Activated CD4-positive, alpha-beta T cell treated with anti-CD3 and anti-CD28 coated beads for 4 hours (primary cell): ENCODE measurements around the gene EDEM3.
"Not testable (repeated sequence)": the region's sequence is repeated elsewhere in the genome, so short reads cannot be mapped to it uniquely, and the experiment has no call there.

ENCODE experiments used
- DNase-seq, 2 donors: peaks; one replicate each; pipeline ENCODE4 v3.0.0-alpha.2; 2020

Gene EDEM3, protein sequence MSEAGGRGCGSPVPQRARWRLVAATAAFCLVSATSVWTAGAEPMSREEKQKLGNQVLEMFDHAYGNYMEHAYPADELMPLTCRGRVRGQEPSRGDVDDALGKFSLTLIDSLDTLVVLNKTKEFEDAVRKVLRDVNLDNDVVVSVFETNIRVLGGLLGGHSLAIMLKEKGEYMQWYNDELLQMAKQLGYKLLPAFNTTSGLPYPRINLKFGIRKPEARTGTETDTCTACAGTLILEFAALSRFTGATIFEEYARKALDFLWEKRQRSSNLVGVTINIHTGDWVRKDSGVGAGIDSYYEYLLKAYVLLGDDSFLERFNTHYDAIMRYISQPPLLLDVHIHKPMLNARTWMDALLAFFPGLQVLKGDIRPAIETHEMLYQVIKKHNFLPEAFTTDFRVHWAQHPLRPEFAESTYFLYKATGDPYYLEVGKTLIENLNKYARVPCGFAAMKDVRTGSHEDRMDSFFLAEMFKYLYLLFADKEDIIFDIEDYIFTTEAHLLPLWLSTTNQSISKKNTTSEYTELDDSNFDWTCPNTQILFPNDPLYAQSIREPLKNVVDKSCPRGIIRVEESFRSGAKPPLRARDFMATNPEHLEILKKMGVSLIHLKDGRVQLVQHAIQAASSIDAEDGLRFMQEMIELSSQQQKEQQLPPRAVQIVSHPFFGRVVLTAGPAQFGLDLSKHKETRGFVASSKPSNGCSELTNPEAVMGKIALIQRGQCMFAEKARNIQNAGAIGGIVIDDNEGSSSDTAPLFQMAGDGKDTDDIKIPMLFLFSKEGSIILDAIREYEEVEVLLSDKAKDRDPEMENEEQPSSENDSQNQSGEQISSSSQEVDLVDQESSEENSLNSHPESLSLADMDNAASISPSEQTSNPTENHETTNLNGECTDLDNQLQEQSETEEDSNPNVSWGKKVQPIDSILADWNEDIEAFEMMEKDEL

DNA sequence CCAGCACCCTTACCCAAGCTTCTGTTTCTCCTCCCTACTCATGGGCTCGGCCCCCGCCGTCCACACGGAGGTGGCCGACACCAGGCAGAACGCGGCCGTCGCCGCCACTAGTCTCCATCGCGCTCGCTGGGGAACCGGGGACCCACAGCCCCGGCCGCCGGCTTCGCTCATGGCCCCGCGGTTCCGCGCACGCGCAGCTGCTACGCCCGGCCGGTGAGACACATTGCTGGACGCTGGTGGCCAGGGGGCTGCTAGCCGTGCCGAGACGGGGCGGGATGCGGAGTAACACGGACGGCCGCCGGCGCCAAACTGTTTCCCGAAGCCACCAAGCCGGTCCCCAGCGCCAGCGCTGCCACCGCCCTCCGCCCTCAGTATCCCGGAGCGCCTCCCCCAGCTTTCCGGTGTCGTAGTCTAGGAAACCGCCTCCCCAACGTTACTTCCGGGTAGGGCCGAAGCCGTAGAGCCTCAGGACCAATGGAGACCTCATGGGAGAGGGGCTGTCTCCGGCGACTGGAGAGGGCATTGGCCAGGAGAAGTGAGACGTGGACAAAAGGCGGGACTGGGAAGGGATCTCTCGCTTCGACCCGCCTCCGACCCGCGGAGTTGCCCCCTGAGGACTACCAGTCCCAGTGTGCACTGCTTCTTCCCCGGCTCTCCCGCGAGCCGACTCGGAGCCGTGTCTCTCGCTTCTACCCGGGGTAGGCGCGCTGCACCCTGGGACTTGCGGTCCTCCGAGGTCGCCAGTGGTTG lies at the start of gene EDEM3:
Gene EDEM3, minus strand, starts transcription at position 383 of the 750 bp plus-strand sequence. Its CDS starts 212 bp downstream, at position 171.
- peak; percentile 96 to 98 for DNase-seq

DNA sequence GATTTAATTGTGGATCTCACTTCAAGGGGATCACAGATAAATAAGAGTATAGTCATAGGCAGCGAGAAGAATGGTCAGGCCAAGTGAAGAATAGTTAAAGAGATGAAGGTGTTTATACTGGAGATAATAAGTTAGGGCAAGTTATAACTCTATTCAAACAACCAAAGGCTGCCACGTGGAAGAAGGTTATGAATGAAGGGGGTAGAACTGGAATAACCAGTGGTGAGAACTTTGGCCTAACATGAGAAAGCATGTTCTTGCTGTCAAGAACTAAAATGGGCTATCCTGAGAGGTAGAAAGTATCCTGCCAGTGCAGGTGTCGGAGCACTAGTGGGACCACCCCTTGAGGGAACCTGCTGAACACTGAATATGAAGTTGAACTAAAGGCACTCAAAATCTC lies 49.6 kb upstream of the EDEM3 start:
- no peak for DNase-seq

DNA sequence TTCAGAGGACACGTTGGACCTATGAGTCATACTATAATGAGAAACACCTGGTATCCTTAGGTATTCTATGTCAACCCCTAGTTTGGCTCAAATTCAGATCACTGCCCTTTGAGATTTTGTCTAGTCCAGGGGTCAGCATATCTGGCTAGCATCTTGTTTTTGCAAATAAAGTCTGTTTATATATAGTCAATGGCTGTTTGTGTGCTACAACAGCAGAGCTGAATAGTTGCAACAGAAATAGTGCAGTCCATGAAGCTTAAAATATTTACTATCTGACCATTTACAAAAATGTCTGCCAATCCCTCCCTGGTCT lies 48.5 kb upstream of the EDEM3 start:
- DNase-seq: no peak

DNA sequence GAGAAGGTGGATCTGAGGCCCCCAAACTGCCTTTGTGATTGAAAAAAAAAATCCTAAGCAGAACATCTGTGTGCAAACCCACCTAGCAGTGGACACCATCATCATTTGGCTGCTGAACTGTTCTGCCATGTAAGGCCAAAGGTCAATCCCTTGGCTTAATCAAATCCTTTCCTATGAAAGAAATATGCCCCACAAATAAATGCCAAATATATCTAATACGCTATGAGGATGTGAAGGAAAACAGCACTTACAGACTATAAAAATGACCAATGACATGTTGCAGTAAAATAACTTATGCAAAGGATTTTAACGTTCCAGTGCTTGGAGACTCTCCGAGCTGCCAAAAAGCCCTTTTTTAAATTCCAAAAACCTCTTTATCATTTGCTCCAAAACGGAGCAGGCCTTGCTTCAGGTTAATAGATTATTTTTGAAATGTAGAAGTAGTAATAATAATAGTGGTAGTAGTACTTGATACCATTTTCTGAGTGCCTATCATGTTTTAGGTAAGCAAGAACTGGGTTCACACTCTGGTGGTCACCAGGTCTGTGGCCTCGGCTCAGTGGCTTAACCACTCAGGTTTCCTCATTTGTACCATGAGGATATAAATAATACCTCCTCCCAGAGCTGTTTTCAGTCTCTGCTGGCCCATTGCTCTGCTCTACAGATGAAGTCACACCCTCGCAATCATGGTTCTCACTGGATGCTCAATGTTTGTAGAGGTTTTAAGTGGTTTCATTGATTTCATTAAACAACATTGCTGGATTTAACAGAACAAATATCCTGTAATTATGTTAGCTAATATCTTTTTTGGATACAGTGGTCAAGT lies 47.9 kb upstream of the EDEM3 start:
- DNase-seq: no peak

DNA sequence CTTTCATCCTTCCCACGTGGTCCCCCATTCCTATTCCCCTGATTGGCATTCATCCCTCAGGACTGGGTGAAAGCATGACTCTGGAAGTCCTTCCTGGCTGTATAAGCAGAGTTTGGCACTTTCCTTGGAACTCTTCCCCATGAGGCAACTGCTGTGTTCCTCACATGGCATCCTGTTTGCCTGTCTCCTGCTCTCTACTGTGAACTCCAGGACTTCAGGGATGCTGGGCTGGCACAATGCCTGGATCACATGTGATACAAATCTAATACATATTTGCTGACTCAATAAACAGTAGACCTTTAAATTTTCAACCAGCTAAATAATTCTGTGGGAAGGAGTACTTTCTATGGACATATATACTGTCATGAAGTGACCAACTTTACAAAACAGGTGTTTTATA lies 46.8 kb upstream of the EDEM3 start:
- DNase-seq: no peak

DNA sequence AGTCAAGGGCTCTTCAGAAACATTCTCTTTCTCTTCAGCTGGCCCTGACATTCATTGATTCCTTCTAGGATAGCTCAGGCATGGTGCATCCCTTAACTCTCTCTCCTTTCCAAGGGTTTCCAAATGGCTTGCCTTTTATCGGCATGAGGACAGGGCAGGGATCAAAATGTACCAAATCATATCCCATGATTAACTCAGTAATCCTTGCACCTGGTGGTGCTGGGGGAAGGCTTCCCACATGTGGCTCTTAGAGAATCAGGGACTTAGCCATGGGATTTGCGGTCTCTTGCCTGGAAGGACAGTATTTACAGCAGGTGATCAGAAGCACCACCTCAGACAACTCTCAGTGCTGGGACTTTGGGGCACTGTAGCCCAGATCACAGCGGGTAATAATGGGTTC lies 46.2 kb upstream of the EDEM3 start:
- no peak for DNase-seq

DNA sequence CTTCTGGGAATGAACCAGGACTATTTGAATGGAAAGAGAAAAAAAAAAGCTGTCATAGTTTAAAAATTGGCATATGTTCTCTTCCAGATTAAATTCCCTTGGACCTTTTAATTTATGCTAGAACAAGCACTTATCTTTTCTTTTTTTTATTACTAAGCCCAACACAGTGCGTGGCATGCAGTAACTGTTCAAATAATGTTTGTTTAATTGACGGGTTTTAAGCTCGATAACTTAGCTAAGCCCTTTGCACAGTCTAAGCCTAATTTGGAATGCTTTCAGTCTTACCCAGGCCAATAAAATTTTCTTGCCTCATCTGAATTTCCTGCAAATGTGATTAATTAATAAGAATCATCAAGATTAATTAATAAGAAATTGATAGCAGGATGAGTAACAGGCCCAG lies 39.3 kb upstream of the EDEM3 start:
- DNase-seq: no peak

DNA sequence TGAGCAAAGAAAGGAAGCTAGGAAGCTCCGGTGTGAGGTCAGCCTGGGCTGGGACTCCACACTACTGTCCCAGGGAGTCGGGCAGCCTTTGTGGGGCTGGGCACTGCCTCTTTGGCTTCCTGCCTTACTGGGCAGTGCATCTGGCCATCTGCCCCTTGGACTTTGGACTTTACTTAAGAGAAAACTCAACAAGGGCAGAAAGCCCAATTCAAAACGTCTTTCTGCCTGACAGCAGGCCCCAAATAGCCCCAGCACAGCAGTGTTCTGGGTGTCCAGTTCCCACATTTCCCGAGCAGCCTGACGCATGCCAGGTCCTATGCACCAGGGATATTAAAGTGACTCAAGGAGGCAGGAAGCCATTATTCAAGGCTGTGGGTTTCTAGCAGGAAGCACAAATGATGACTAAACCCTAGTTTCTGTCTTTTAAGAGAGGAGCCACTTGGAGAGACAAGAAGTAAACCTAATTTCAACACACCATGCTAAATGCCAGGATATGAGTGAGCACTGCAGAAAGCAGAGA lies 37.9 kb upstream of the EDEM3 start:
- no peak for DNase-seq

DNA sequence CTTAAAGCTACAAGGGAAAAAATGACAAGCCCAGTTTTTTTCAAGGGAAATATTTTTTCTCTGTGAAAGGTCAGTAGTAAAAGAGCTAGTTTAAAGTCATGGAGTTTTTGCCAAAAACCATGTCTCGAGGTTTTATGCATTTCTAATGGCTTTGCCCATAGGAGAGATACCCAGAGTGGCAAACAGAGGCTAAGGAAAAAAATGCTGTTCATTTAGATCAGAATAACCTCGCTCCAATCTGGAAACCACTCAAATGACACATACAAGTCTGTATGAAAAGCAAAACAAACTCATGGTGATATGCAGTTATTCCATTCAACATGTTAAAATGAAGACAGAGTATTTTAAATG lies 36.9 kb upstream of the EDEM3 start:
- no peak for DNase-seq

DNA sequence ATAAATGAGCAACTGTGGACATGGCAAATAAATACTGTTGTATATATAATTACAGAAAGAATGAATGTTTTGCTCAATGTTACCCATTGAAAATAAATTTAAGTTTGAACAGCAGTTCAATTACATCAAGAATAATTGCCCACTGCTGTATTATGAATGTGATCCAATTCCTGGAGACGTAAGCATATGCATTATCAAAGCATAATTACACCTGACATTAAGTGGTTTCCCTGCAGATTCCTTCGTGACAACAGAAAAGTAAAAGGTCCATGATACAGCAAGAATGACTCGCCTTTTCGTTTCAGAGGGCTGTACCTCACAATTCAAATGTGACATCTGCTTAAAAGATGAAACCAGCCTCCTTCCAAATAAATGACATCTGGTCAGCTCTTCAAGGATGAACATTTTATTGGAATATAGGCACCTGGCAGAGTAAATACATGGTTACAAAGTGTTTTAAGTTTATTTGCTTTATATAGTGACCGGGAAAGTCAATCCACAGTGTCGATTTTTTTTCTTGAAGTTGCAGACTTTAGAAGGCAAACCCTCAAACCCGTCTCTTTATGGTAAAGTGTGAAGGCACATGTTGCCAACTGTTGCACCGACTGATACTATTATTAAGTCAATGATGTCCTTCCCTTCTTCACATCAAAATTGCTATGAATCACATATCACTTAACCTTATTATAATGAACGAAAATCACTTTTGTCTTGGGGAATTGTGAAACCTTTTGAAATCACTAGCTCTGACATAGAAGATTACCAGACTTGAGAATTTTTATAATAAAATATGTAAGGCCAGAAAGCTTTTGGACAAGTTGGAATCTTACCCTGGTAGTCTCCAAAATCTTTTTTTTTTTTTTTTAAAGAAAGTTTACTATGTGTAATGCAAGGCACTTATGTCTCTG lies 36.2 kb upstream of the EDEM3 start:
- DNase-seq: no peak

DNA sequence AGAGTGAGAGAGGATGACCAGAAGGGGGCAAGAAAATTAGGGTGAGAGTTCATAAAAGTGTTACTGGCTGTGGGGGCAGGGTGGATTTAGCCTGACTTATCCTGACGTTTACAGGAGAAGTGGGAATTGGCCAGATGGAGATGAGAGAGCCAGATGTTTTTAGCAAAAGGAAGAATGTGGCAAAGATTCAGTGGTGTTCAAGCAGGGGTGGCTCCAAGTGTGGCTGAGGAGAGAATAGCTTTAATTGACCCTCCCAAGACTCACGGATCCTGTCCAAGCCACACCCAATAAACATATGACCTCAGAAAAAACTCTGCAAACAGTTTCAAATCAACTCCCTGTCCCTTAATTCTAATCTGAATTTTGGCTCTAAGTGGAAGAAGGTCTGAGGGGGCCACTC lies 35.2 kb upstream of the EDEM3 start:
- DNase-seq: no peak

DNA sequence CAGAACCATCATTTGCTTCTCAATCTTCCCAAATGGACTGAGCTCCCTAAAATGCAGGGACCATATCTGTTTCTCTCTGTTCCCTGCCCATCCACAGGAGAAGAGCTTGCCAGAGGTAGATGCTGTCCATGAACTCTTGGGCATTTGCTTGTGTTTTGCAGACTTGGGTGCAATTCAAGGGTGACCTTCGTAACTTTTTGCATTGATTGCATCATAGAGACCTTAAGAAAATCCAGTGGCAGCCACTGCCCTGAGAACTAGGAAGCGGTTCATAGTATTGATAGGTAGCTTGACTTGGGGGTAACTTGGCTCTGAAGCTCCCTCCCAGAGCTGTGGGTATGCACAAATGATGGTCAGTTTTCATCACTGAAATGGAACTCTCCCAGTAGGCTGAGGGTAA lies 34.3 kb upstream of the EDEM3 start:
- no peak for DNase-seq

DNA sequence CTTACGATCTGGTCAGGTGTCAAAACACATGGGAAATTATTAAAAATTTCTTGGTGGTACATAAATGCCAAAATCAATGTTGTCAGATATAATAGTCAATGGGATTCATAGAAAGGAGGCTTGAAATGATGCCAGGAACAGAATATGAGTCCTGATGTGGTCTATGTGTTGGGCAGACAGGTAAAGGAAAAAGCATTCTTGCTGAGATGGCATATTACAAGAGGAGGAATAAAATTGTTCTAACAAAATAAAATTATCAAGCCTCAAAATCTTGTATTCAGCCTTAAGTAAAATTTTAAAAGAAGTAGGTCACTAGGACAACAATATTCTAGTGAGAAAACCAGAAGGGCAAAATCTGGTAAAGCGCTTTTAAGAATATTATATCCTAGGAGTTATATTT lies 30.9 kb upstream of the EDEM3 start:
- DNase-seq: no peak

DNA sequence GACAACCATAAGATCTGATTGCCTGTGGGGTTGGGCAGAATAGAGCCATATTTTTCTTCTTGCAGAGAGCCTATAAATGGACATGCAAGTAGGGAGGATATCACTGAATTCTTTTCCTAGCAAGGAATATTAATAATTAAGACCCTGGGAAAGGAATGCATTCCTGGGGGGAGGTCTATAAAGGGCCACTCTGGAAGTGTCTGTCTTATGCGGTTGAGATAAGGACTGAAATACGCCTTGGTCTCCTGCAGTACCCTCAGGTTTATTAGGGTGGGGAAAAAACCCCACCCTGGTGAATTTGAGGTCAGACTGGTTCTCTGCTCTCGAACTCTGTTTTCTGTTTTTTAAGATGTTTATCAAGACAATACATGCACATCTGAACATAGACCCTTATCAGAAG lies 29.1 kb upstream of the EDEM3 start:
- DNase-seq: not testable (repeated sequence)

DNA sequence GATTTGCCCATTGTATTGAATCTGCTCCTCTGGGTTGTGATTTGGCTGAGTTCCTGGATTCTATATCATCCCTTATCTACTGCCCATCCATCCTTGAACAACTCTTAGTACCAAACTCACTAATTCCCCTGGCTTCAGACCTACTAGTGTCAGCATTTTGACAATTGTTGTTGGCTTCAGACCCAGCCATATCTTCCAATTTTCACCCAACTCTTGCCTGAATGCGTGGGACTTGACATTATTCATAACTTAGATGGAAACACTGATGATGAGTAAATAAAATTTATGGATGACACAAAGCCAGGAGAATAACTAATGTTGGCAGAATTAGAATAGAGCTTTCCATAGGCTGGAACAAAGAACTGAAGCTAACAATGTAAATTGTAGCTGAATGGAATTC lies 27.3 kb upstream of the EDEM3 start:
- no peak for DNase-seq

DNA sequence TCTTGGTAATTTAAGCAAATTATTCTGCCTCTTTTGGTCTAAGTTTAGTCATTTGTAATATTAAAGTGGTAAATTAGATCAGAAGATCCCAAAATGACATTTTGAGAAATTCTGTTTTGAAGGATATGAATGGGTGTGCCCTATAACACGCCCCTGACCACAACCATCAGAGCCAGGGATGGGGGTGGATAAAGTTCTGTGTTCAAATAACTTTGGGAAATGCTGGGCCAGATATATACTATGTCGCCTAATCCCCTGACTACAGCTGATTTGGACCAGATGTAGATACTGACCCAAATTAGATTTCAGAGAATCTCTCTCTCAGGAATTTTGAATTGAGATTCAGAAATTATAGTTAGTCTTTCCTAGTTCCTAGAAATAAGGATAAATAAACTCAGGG lies 21.2 kb upstream of the EDEM3 start:
- DNase-seq: no peak

DNA sequence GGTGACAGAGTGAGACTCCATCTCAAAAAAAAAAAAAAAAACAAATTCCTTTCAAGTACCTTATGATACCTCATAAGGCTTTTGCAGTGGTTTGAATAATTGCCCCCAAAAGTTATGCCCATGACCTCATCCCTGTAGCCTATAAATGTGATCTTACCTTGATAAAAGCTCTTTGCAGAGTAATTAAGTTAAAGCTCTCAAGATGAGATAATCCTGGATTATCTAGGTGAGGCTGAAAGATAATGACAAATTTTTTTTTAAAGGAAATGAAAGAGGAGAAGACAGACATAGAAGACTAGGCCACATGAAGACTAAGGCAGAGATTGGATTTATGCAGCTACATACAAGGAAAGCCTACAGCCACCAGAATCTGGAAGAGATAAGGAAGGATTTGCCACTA lies 20.7 kb upstream of the EDEM3 start:
- no peak for DNase-seq

DNA sequence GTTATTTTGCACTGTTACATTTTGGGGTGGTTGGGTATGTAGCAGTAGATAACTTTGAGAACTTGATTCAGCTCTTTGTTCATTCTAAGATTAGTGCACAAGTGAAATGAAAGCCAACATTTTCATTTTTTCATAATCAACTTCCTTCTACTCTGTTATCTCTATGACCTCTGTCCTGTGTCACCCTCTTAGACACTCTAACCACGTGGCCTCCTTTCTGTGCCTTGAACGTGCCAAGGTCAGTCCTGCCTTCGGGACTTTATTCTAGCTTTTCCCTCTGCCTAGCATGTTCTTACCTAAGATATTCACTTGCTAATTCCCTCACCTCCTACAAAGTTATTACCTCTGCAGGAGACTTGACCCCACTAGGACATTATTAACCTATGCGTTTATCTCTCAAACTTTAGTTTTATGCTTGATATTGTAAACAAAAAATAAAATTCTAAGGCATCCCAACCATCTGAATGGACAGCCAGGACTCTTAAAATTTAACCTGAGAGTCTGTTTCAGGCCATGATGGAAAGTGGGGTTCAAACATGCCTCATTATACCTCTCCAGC lies 19.2 kb upstream of the EDEM3 start:
- no peak for DNase-seq

DNA sequence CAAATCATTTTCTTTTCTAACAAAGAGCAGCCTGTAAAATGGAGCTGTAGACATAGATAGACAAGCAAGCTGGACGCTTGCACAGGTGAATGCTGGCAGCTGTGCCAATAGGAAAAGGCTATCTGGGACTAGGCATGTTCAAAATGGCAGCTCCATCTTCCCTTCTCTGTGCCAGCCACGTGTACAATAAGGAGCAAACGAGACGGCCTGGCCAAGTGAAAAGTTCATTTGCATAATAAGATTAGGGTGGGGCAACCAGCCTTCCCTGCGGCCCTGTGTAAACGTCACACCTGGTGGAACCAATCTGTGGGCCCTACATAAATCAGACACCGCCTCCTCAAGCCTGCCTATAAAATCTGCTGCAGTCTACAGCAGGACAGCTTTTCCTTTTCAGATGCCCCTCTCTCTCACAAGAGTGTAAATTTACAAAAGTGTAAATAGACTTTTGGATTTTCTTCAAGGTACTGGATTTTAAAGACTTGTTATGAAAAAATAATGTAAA lies 16.6 kb upstream of the EDEM3 start:
- DNase-seq: no peak

DNA sequence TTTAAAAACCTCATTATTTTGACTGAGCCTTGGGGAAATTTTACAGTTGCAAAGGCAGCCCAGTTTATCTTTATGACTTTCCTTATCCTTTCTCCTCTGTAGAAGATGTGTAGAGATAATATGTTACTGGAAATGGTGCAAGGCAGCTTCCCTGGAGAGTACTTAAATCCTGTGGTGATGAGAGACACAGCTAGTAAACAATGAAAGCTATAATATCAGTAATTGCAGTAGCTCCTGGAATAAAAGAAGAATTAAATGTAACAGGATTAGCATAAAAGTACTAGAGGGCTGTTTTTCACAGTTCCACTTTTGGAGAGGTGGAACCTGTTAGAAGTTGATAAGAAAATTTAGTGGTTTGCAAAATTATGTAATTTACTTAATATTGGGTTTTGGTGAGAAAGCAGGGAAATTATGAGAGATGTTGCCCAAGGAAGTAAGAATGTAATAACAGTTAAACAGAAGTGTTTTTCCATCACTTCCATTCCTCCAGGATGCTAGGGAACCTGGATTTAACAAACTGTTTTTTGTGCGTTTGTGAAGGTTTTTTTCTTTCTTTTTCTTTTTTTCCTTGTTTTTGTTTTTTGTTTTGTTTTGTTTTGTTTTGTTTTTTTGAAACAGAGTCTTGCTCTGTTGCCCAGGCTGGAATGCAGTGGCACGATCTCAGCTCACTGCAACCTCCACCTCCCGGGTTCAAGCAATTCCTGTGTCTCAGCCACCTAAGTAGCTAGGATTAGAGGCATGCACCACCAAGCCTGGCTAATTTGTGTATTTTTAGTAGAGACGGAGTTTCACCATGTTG lies 15.7 kb upstream of the EDEM3 start:
- DNase-seq: no peak
